Upper lobe of right lung (tissue), 1 donor: ENCODE results near the gene CHRNE. TPM values are rescaled to one million over a fixed set of nuclear protein-coding genes. Genes with fewer than 3 reads are reported as not detected.
A peak's percentile ranks its signal among the peaks of the same experiment; 100 is the strongest.

Experiments used
- ATAC-seq: fragments of 200-7000 bp; cut with Tn5 transposase; one replicate; pipeline ENCODE4 v1.9.1; 2020; ENCODE audit warnings: mild to moderate bottlenecking, moderate library complexity
- DNase-seq: peaks from one replicate; pipeline ENCODE4 v3.0.0-alpha.2; 2020
- H3K27ac ChIP-seq: fragments of 200-600 bp; one replicate; pipeline ENCODE4 v1.8.0; 2022
- H3K27me3 ChIP-seq: fragments of 200-600 bp; one replicate; pipeline ENCODE4 v1.8.0; 2022; ENCODE audit warnings: mild to moderate bottlenecking
- H3K36me3 ChIP-seq: fragments of 200-600 bp; one replicate; pipeline ENCODE4 v1.8.0; 2022
- H3K4me1 ChIP-seq: fragments of 200-600 bp; one replicate; pipeline ENCODE4 v1.8.0; 2022
- H3K4me3 ChIP-seq: fragments of 200-600 bp; one replicate; pipeline ENCODE4 v1.8.0; 2022; ENCODE audit warnings: mild to moderate bottlenecking
- H3K9me3 ChIP-seq: fragments of 200-600 bp; one replicate; pipeline ENCODE4 v1.8.0; 2022
- intact Hi-C: fragments of 100-400 bp; cut with DNase I; formaldehyde crosslinking; loops from one replicate; pipeline ENCODE4 v1.11.0; 2022
- total RNA-seq: library from RNA; stranded (reverse); fragmentation: NEBNext Ultra II Directional; extraction: Animal tissue kit (Norgen Biotek cat#: 25700); gene quantifications from one replicate; pipeline ENCODE4 v1.2.1, GENCODE V29; 2021
- TF ChIP-seq, protein P1 (sequence below): fragments of 200-600 bp; IDR thresholded peaks from one replicate; pipeline ENCODE4 v1.8.0; 2022; ENCODE audit warnings: antibody characterized with exemption
- donor health status: DM: no; HTN: yes; CAD: no; lungs with severe emphysema.

The CHRNE gene
- total RNA-seq, 1 donor from 2014 or later: 0.98 TPM

DNA sequence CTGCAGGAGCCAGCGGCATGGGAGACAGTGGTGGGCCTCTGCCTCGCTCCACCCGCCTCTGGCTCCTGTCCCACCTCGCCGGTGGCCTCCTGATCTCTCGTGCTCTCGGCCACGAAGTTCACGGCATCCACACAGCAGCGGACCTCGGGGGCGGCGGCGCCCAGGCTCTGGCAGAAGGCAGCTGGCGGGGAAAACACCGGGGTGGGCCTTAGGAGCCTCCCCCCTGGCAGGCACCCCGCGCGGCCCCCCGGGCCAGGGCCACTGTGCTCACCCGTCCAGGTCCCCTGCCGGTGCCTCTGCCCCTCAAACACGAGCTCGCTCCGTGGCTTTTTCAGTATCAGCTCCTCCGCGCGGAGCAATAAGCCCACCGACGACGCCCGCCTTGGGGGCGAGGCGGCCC lies 4.0 kb downstream of the CHRNE start:
- Histone ChIP-seq H3K4me3 (peak overlapping the region; percentile 53), H3K4me1 (peaks cover 9% of the 10 kb centered on the region), H3K36me3 (peaks cover 33% of the 10 kb centered on the region), H3K9me3 (no peaks in the 10 kb centered on the region), H3K27me3 (peaks cover 6% of the 10 kb centered on the region), H3K27ac (no peak overlapping the region)
- intact Hi-C loops: no loop called here
- TF ChIP-seq, protein P1, sequence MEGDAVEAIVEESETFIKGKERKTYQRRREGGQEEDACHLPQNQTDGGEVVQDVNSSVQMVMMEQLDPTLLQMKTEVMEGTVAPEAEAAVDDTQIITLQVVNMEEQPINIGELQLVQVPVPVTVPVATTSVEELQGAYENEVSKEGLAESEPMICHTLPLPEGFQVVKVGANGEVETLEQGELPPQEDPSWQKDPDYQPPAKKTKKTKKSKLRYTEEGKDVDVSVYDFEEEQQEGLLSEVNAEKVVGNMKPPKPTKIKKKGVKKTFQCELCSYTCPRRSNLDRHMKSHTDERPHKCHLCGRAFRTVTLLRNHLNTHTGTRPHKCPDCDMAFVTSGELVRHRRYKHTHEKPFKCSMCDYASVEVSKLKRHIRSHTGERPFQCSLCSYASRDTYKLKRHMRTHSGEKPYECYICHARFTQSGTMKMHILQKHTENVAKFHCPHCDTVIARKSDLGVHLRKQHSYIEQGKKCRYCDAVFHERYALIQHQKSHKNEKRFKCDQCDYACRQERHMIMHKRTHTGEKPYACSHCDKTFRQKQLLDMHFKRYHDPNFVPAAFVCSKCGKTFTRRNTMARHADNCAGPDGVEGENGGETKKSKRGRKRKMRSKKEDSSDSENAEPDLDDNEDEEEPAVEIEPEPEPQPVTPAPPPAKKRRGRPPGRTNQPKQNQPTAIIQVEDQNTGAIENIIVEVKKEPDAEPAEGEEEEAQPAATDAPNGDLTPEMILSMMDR: no peak
- DNase-seq (no peak), ATAC-seq (no peak)

DNA sequence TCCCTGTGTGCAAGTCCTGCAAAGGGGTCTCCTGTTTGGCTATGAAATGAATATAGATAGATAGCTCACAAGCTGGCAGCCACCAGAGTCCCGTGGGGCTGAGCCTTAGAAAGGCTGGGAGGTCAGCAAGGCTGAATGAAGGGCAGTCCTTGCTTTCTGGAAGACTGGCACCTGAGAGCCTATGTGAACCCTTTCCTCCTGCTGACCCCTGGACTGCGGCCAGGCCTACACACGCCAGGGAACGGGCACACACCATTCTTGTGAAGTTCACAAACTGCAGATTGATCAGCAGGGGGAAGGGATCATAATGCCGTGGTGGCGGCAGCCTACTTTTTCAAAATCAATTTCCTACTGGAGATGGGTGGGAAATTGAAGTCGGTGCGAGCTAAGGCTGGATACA lies 4.5 kb downstream of the CHRNE start:
- intact Hi-C loops: no loop called here
- Histone ChIP-seq H3K9me3 (no peaks in the 10 kb centered on the region), H3K4me3 (no peak overlapping the region), H3K4me1 (peaks cover 9% of the 10 kb centered on the region), H3K27ac (no peak overlapping the region), H3K27me3 (peaks cover 6% of the 10 kb centered on the region), H3K36me3 (peaks cover 39% of the 10 kb centered on the region)
- ATAC-seq: no peak
- DNase-seq: no peak
- TF ChIP-seq, protein P1: no peak

DNA sequence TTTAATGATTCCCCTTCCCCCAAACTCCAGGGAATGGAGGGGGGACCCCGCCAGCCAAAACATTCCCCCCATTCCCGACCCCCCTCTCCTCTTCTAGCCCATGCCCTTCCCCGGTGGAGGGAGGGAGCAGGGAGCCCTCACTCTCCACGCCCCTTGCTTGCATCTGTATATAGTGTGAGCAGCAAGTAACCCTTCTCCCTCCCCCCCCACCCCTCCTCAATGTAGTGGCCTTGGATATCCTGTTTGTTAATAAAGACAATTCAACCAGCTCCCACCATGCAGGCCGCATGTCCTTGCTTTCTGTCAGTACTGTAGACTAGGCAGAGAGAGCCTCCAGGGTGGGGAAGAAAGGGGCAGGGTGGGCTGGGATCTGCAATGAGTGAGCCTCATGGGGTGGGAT lies 5.1 kb downstream of the CHRNE start:
- no peak overlapping the region for H3K4me3 ChIP-seq
- DNase-seq (no peak), ATAC-seq (no peak)
- H3K27me3 ChIP-seq: peaks cover 6% of the 10 kb centered on the region
- intact Hi-C loops: no loop called here
- TF ChIP-seq, protein P1: no peak
- no peaks in the 10 kb centered on the region for H3K9me3 ChIP-seq
- H3K36me3 ChIP-seq: peaks cover 45% of the 10 kb centered on the region
- H3K4me1 ChIP-seq: peaks cover 9% of the 10 kb centered on the region
- no peak overlapping the region for H3K27ac ChIP-seq

DNA sequence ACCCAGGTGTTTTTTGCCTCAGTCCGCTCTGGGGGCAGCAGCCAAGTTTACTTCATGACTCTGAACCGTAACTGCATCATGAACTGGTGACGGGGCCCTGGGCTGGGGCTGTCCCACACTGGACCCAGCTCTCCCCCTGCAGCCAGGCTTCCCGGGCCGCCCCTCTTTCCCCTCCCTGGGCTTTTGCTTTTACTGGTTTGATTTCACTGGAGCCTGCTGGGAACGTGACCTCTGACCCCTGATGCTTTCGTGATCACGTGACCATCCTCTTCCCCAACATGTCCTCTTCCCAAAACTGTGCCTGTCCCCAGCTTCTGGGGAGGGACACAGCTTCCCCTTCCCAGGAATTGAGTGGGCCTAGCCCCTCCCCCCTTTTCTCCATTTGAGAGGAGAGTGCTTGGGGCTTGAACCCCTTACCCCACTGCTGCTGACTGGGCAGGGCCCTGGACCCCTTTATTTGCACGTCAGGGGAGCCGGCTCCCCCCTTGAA lies 5.7 kb downstream of the CHRNE start:
- intact Hi-C loops: no loop called here
- H3K4me3 ChIP-seq: no peak overlapping the region
- H3K4me1 ChIP-seq: peaks cover 9% of the 10 kb centered on the region
- peaks cover 50% of the 10 kb centered on the region for H3K36me3 ChIP-seq
- H3K27ac ChIP-seq: no peak overlapping the region
- DNase-seq: no peak
- ATAC-seq: no peak
- TF ChIP-seq, protein P1: no peak
- no peaks in the 10 kb centered on the region for H3K9me3 ChIP-seq
- peaks cover 6% of the 10 kb centered on the region for H3K27me3 ChIP-seq

DNA sequence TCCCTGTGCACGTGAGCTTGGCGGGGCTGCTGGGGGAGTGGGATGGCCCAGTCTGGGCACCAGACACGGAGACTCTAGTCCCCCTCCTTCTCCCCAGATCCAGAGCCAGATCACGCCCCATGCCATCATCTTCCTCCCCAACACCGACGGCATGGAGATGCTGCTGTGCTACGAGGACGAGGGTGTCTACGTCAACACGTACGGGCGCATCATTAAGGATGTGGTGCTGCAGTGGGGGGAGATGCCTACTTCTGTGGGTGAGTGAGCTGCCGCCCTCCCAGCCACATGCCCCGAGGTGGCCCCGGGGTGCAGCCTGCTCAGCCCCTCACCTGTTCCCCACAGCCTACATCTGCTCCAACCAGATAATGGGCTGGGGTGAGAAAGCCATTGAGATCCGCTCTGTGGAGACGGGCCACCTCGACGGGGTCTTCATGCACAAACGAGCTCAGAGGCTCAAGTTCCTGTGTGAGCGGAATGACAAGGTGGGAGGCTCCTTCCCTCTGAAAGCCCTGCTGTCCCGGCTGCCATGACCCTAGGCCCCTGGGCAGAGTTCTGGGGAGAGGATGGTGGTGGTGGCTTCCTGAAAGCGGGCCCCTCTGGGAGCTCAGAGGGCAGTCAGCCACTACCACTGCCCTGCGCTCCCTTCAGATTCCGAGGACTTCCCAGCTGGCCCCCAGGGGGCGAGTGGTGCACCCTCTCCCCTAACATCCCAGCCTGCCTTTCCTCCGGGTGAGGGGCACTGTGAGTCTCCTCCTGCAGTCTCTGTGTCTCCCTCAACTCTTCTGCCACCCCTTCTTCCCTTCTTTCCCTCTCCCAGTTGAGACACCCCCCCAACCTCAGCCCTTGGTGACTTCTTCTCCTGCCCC lies 6.3 kb downstream of the CHRNE start:
- intact Hi-C loops: no loop called here

More for the DNA sequence above, 6.3 kb downstream of the CHRNE start:
- Histone ChIP-seq H3K27ac (no peak overlapping the region), H3K4me1 (peaks cover 9% of the 10 kb centered on the region), H3K4me3 (no peak overlapping the region), H3K27me3 (peaks cover 6% of the 10 kb centered on the region), H3K9me3 (no peaks in the 10 kb centered on the region), H3K36me3 (peaks cover 57% of the 10 kb centered on the region)
- DNase-seq (no peak), ATAC-seq (no peak)
- TF ChIP-seq, protein P1: no peak
